ENCODE data around the gene KHDC4.

GRCh38 chr1:155873860-155874259 is 60.4 kb downstream of the KHDC4 start:
- TF ChIP-seq YY1 (IDR thresholded peaks at IDR 0.05; ENCODE audit: insufficient read depth, insufficient read length): no peak
- no peak for TF ChIP-seq ZNF274 (IDR thresholded peaks at IDR 0.05; ENCODE audit: low read depth, low read length)
